Endodermal cell (in vitro differentiated cells): ENCODE results near the gene PPA1. TPM values are rescaled to one million over a fixed set of nuclear protein-coding genes. Genes with fewer than 3 reads are reported as not detected.
"Not testable (repeated sequence)": the region's sequence is repeated elsewhere in the genome, so short reads cannot be mapped to it uniquely, and the experiment has no call there.

Experiments used
- DNase-seq: peaks from one replicate; pipeline ENCODE4 v3.0.0-alpha.2; 2017
- H3K27ac ChIP-seq: 2 replicates; pipeline ENCODE4 v1.5.1; 2013; ENCODE audit warnings: mild to moderate bottlenecking, low read depth, low read length, moderate library complexity
- H3K27me3 ChIP-seq: 2 replicates; pipeline ENCODE4 v1.6.1; 2013; ENCODE audit warnings: mild to moderate bottlenecking, low read length, moderate library complexity; ENCODE audit not compliant: insufficient read depth, control insufficient read depth, poor library complexity, severe bottlenecking
- H3K36me3 ChIP-seq: 2 replicates; pipeline ENCODE4 v1.7.0; 2013; ENCODE audit warnings: mild to moderate bottlenecking, low read length, moderate library complexity; ENCODE audit not compliant: control insufficient read depth, insufficient read depth
- H3K4me1 ChIP-seq: one replicate; pipeline ENCODE4 v1.7.0; 2013; ENCODE audit warnings: low read length; ENCODE audit not compliant: control insufficient read depth, insufficient read depth
- H3K4me3 ChIP-seq: 2 replicates; pipeline ENCODE4 v1.5.1; 2013; ENCODE audit warnings: mild to moderate bottlenecking, low read length, moderate library complexity
- H3K9ac ChIP-seq: 2 replicates; pipeline ENCODE4 v1.6.1; 2013; ENCODE audit warnings: mild to moderate bottlenecking, low read length, moderate library complexity; ENCODE audit not compliant: poor library complexity, severe bottlenecking; ENCODE audit errors: extremely low read depth
- H3K9me3 ChIP-seq: 2 replicates; pipeline ENCODE4 v1.6.1; 2013; ENCODE audit warnings: mild to moderate bottlenecking, low read length, moderate library complexity; ENCODE audit not compliant: control insufficient read depth
- H3K27ac Mint-ChIP-seq: 2 replicates; pipeline ENCODE4 v1.8.0; 2020; ENCODE audit warnings: mixed read lengths
- H3K27me3 Mint-ChIP-seq: 2 replicates; pipeline ENCODE4 v1.8.0; 2021; ENCODE audit warnings: mild to moderate bottlenecking, mixed read lengths; ENCODE audit not compliant: insufficient read depth
- H3K36me3 Mint-ChIP-seq: 2 replicates; pipeline ENCODE4 v1.8.0; 2020; ENCODE audit warnings: low read depth, mixed read lengths
- H3K4me1 Mint-ChIP-seq: 2 replicates; pipeline ENCODE4 v1.8.0; 2020; ENCODE audit warnings: mixed read lengths
- H3K4me3 Mint-ChIP-seq: 2 replicates; pipeline ENCODE4 v1.8.0; 2020; ENCODE audit warnings: mild to moderate bottlenecking, moderate library complexity, mixed read lengths
- H3K9me3 Mint-ChIP-seq: 2 replicates; pipeline ENCODE4 v1.8.0; 2020; ENCODE audit warnings: mild to moderate bottlenecking, mixed read lengths
- WGBS, 2 experiments: methylation state at CpG; one replicate each; pipeline versions ENCODE4 v1.1.5 to v1.1.7; 2013; ENCODE audit warnings: missing lambda C conversion rate in 2 of 2, mixed read lengths in 1 of 2; ENCODE audit not compliant: insufficient coverage in 1 of 2, insufficient read length in 1 of 2; 5-methylcytosine and 5-hydroxymethylcytosine counted together
- total RNA-seq, 2 donors: library from RNA; stranded (reverse); fragmentation: NEBNext Ultra II Directional in 1 of 2; extraction: Animal tissue kit (Norgen Biotek cat#: 25700) in 1 of 2; gene quantifications; 2 replicates in 1 of 2; 3 replicates in 1 of 2; pipeline ENCODE4 v1.2.1, GENCODE V29; 2021
- TF ChIP-seq, protein P1 (sequence below): fragments of 200-600 bp; sonication (generic); conservative IDR thresholded peaks from 2 replicates; pipeline ENCODE4 v1.5.0; 2021; ENCODE audit warnings: antibody characterized with exemption, mild to moderate bottlenecking

Gene PPA1
- total RNA-seq, 2 donors from 2014 or later, result 63.3 to 72.1 TPM

DNA sequence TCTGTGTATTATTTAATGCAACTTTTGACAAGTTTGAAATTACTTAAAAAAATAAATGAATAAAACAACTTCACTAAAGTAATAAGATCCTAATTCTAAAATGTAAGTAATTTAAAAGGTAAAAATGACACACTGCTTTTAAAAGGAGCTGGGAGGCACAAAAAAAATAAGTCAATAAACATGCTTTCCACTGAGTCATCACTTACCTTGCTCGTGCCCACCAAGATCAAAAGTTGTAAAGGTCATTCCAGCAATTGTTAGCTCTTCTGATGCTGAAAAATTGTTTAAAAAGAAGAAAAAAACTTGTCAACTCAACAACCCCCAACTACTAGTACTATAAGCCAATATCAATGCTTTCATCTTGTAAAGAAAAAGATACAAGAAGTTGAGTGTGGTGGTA is 72.4 kb downstream of the PPA1 start:
- Histone ChIP-seq H3K4me1 (no peaks in the 10 kb centered on the region), H3K27me3 (no peaks in the 10 kb centered on the region), H3K36me3 (peaks cover 73% of the 10 kb centered on the region), H3K9me3 (no peaks in the 10 kb centered on the region), H3K4me3 (no peak overlapping the region), H3K9ac (no peak overlapping the region), H3K27ac (no peak overlapping the region)
- 100% methylated on average over 1 of the region's 1 CpG; no CpG with 5 or more reads in 1 of the 2 experiments for WGBS, 2 experiments
- Mint-ChIP-seq H3K4me1 (peaks cover 3% of the 10 kb centered on the region), H3K4me3 (no peak overlapping the region), H3K9me3 (no peaks in the 10 kb centered on the region), H3K27me3 (no peaks in the 10 kb centered on the region), H3K36me3 (peaks cover 53% of the 10 kb centered on the region), H3K27ac (no peak overlapping the region)
- DNase-seq, result no peak
- TF ChIP-seq, protein P1, sequence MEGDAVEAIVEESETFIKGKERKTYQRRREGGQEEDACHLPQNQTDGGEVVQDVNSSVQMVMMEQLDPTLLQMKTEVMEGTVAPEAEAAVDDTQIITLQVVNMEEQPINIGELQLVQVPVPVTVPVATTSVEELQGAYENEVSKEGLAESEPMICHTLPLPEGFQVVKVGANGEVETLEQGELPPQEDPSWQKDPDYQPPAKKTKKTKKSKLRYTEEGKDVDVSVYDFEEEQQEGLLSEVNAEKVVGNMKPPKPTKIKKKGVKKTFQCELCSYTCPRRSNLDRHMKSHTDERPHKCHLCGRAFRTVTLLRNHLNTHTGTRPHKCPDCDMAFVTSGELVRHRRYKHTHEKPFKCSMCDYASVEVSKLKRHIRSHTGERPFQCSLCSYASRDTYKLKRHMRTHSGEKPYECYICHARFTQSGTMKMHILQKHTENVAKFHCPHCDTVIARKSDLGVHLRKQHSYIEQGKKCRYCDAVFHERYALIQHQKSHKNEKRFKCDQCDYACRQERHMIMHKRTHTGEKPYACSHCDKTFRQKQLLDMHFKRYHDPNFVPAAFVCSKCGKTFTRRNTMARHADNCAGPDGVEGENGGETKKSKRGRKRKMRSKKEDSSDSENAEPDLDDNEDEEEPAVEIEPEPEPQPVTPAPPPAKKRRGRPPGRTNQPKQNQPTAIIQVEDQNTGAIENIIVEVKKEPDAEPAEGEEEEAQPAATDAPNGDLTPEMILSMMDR, result no peak

DNA sequence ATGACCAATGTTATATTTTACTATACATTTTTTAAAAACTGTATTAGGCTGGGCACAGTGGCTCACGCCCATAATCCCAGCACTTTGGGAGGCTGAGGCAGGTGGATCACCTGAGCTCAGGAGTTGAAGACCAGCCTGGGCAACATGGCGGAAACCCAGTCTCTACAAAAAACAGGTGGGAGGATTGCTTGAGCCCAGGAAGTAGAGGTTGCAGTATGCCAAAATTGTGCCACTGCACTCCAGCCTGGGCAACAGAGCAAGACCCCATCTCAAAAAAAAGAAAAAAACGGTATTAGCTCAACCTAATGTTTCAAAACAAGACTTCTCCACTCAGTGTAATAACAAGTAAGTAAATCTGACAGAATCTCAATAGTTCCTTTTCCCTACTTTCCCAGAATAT is 73.9 kb downstream of the PPA1 start:
- H3K27ac Mint-ChIP-seq, H3K4me1 ChIP-seq, DNase-seq, H3K9me3 Mint-ChIP-seq, H3K4me3 Mint-ChIP-seq, H3K27me3 ChIP-seq, H3K9ac ChIP-seq, H3K27me3 Mint-ChIP-seq, H3K27ac ChIP-seq, H3K4me3 ChIP-seq, H3K9me3 ChIP-seq: not testable (repeated sequence)
- Mint-ChIP-seq H3K4me1 (peaks cover 15% of the 10 kb centered on the region), H3K36me3 (peaks cover 58% of the 10 kb centered on the region)
- 33 to 61% methylated on average over 1 to 3 of the region's 3 CpGs for WGBS, 2 experiments
- peaks cover 79% of the 10 kb centered on the region for H3K36me3 ChIP-seq

DNA sequence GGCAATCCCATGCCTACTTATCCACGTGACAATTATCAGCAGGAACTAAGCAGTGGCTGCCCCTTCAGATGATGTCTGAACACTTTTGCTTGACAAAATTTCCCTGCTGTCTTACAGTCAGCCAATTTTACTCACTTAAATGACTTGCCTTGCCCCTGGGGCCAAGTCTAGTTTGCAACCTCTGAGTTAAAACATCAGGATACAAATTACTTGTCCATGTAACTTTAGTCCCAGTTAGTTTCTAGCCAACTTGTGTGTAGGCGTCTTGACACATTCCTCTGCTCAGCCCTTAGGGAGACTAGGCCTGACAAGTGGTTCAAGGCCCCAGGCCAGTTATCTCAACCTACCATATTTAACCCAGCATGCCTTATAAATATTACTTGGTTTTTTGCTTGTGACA is 75.1 kb downstream of the PPA1 start:
- Histone ChIP-seq H3K27me3 (no peaks in the 10 kb centered on the region), H3K4me1 (peaks cover 4% of the 10 kb centered on the region), H3K27ac (no peak overlapping the region), H3K9ac (no peak overlapping the region), H3K4me3 (no peak overlapping the region), H3K9me3 (no peaks in the 10 kb centered on the region), H3K36me3 (peaks cover 84% of the 10 kb centered on the region)
- H3K4me3 Mint-ChIP-seq, result no peak overlapping the region
- TF ChIP-seq, protein P1, result no peak
- H3K4me1 Mint-ChIP-seq, result peaks cover 17% of the 10 kb centered on the region
- DNase-seq, result no peak
- no peaks in the 10 kb centered on the region for H3K27me3 Mint-ChIP-seq
- WGBS, 2 experiments, result 83 to 95% methylated on average over 1 to 2 of the region's 2 CpGs
- H3K9me3 Mint-ChIP-seq, result no peaks in the 10 kb centered on the region
- peaks cover 67% of the 10 kb centered on the region for H3K36me3 Mint-ChIP-seq
- no peak overlapping the region for H3K27ac Mint-ChIP-seq

DNA sequence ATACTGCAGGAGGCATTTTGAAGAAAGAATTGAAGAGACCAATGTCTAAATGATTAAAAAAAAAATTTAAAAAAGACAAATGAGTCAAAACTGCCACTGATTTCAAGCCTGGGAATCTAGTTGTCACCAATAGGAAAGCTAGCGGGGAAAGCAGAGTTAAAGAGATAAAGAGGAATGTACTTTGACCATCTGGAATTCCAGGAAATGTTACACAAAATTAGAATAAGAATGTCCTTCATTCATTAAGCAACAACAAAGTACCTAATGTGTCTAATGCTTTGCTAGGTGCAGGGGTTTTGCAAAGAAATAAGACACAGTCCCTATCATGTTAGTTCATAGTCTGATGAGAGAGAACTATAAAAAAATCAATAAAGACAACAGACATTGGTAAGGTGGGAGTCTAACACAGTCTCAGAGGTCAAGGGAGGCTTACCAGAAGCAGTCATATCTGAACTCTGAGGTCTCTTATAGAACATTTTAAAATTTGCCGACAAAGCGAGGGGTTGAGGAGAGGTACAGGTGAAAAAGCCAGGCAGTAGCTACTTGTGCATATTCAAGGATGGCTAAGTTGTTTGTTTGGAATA is 77.9 kb downstream of the PPA1 start:
- H3K4me1 Mint-ChIP-seq, result peaks cover 14% of the 10 kb centered on the region
- no peak overlapping the region for H3K27ac ChIP-seq
- H3K27me3 ChIP-seq, result no peaks in the 10 kb centered on the region
- no peak overlapping the region for H3K4me3 Mint-ChIP-seq
- no peak overlapping the region for H3K4me3 ChIP-seq
- peaks cover 4% of the 10 kb centered on the region for H3K4me1 ChIP-seq
- TF ChIP-seq, protein P1, result no peak
- WGBS, 2 experiments, result 62 to 63% methylated on average over 3 of the region's 3 CpGs
- H3K27me3 Mint-ChIP-seq, result no peaks in the 10 kb centered on the region
- DNase-seq, result no peak
- no peaks in the 10 kb centered on the region for H3K9me3 Mint-ChIP-seq
- H3K9ac ChIP-seq, result no peak overlapping the region
- H3K27ac Mint-ChIP-seq, result peak overlapping the region; percentile 6
- peaks cover 78% of the 10 kb centered on the region for H3K36me3 Mint-ChIP-seq
- H3K36me3 ChIP-seq, result peaks cover 92% of the 10 kb centered on the region
- no peaks in the 10 kb centered on the region for H3K9me3 ChIP-seq
